Stimulated activated CD8-positive, alpha-beta memory T cell treated with anti-CD3 and anti-CD28 coated beads, Interleukin-4, amount 100 ng/mL, for 24 hours (primary cell): Measurements from ENCODE around the gene PRKCE.

ENCODE experiments used
- DNase-seq: peaks from one replicate; pipeline ENCODE4 v3.0.0-alpha.2; 2020; ENCODE audit warnings: low read depth

The PRKCE gene

DNA sequence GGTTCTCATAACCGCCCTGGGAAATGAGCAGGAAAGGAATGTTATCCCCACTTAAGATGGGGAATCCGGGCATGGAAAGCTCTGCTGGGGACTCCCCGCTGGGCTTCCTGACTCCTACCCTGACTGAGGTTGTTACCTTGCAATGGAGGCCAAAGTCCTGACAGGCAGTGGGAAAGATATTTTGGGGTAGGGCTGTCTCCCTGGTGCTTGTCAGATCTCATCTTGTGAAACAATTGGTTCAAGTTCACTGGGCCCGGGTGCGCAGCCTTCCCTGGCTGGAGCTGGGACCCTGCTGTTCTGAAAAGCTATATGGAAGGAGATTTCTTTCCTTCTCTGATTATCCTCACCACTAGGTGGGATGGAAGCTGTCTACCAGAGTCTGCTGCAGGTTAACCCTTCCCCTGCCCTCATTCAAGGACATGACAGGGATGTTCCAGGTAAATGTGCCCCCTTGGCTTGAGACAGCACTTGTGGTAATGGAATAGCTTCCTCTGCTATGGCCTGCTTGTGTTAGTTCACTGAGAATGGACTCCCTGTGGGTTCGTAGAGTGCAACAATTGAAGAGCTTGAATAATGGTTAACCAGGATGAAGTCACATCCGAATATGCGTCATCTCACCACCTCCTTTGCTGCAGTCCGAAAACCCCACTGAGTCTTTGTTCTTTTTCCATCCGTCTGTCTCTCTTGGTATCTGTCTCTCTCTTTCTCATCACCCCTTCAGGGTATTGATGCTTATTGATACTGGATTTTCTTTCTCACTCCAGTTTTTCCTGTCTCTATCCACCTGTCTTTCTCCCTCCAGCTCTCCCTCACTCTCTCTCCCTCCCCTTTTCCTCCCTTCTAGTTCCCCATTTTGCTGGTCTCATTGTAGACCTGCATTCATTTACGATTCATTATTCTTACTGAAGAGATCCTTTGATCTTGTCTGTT, 577.9 kb downstream of the PRKCE start:
- DNase-seq, result no peak

DNA sequence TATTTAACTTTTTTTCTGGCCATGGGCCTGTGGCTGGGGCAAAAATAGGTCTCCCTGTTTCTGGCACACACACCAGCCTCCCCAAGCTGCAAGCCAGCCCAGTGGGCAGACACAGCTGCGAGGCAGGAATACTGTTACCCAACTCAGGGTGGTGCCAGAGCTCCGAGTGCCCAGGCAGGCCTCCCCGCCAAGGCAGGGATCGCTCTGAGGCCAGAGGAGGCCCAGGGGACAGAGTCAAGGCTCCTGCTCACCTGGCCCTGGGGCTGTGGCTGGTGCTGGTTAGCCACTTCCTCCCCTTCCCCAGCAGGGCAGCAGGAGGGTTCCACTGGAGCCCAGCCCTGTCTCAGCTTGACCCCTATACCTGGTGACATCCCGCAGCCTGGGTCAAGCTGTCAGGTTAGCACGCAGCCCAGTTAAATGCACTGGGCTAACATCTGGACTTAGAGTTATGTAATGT, 578.7 kb downstream of the PRKCE start:
- no peak for DNase-seq

DNA sequence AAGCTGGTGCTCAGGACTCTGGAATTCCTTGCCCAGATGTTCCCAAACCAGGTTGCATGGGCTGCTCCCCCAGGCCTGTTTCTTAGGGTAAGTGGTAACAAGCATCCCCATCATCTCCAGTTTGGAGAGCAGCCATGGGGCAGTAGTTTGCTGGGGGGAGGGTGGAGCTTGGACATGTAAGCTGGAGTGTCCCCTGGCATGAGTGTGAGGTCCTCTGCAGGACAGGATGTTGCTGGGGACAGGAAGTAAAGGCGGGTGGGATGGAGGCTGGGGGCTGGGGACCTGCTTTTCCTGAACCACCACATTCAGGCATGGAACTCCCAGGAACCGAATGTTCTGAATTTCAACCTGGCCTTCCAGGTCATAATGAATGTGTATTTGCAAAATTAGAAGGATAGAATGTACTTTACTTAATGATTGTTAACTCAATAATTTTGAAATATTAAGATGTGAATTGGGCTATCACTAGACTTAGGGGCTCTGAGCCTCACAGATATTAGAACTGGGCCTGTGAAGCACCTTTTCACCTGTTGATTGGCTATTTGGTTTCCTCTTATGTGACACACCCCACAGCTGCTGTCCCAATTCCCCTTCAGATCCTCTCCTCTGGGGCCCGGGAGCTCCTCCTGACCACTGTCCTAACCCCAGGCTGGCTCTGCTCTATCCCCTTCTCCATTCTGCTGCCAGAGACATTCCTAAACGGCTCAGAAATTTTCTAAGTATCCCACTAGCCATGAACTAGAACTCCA, 579.4 kb downstream of the PRKCE start:
- no peak for DNase-seq

DNA sequence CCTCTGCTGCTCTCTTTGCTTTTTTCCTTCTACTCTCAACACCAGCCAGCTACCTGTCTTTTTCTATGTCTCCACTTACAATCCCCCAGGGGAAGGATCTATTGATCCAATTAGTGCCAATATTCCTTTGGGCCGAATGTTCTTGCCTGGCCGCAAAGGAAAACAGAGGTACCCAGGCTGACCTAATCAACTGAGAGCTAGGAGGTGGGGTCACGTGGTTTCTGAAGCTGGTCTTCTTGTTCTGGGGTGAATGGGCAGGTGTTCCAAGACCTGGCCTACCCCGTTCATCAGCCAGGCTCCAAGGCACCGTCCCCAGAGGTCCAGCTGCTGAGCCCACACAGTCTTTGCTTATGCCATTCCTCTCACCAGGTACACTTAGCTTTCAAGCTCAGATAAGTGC, 580.2 kb downstream of the PRKCE start:
- no peak for DNase-seq

DNA sequence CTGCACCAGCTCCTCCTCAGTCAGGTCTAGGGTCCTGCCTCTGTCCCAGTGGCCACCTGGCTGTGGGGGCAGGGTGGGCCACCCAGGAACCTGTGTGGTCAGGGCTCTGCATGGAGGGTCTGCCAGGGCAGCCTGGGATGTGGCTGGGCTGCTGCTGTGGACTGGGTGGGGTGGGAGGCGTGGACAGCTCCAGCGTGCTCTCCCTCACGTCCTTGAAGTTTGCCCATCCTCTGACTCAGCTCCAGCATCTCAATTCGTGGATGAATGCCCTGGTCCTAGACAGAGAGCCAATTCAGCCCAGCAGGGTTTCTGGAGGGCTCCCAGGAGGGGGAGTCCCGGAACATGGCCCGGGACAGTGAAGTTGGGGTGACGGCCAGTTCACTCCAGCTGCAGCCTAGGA, 581.4 kb downstream of the PRKCE start:
- DNase-seq, result no peak

DNA sequence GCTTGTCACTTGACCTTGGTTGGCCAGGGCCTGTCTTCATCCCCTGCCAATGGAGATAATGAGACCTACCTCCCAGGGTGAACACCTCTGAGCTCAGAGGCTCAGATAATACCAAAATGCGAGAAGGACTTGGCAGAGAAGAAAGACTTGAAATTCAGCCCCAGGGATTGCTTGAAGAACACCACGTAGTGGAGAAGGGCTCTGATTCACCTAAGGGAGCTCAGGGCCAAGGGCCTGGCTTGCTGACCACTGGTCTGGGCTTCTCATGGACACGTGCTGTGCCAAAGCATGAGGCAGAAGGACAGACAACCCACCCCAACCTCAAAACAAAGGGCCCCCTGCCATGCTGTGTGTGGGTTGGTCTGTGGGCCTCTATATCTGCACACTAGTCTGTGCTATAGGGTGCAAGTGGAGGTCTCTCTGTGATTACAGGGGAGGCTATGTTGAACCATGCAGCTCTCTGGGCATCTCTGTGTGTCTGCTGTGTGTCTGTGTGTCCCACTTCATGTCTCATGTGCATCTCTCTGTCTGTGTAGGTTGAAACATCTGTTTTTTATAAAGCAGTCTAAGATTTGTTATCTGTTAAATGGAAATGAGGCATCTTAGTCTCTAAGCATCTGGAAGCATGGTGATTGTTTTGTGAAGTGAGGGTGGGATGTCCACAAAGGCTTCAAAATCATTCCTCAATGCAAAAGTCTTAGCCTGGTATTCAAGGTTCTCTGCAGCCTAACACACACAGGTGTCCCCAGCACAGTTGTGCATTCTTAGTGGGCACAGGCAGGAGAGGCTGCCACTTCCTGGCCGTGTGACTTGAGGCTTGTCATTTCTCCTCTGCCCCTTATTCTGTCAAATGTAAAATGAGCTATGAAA, 584.8 kb downstream of the PRKCE start:
- no peak for DNase-seq

DNA sequence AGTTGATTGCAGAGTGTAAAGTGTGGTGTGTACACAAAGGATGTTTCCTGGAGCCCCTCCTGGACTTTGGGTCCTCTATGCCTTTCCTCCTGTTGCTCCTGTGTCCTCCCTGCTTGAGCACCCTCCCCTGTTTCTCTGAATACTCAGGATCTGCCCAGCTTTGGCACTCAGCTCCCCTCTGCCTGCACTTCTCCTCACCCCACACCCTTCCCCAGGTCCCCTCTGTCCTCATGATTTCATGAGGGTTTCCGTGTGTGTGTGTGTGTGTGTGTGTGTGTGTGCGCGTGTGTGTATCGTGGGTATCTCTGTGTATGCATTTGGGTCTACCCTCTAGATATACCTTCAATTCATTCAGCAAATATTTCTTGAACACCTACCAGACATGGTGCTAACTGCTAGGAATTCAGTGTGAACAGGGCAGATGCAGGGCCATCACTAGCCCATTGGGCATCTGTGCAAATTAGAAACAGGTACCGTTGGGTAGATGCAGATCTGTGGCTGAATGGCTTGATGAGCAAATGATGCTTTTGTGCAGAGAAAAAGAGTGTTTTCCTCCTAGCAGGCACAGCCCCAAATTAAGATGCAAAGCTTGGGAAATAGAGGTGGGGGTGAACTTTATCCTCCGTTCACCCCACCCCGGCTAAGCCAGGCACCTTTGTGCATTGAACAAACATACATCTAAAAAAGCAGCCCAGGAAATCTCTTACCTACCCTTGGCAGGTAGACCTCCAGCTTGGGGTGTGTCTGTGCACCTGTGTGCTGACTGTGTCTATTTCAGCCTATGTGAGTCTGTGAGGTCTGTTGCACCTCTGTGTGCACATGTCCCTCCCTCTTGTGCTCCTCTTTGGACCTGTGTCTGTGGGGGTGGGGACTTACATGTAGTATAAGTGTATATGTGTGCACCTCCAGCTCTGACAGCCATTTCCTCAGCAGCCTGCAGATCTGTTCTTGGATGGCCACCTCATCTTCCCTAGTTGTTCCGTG, 585.7 kb downstream of the PRKCE start:
- no peak for DNase-seq
